ENCODE data around the gene ST6GAL1. TPM values are rescaled to one million over a fixed set of nuclear protein-coding genes. Genes with fewer than 3 reads are reported as not detected.

Gene ST6GAL1
- total RNA-seq, 1 experiment from 2014 or later = 15.6 TPM

- TF ChIP-seq ZNF274 (IDR thresholded peaks at IDR 0.05; ENCODE audit: low read depth, low read length) (no peak), CTCF (IDR thresholded peaks at IDR 0.05 in 2 of 3, conservative IDR thresholded peaks at IDR 0.05 in 1 of 3; ENCODE audit: borderline replicate concordance in 1 of 3, insufficient read depth in 1 of 3, low read depth in 2 of 3, low read length in 2 of 3) (no peak), JUND (IDR thresholded peaks at IDR 0.05) (no peak), EZH2phosphoT487 (IDR thresholded peaks at IDR 0.05; ENCODE audit: borderline replicate concordance) (no peak), FOSL1 (IDR thresholded peaks at IDR 0.05; ENCODE audit: low read depth) (no peak), ATF3 (IDR thresholded peaks at IDR 0.05) (no peak), RAD21 (IDR thresholded peaks at IDR 0.05; ENCODE audit: low read depth) (no peak), ELF1 (IDR thresholded peaks at IDR 0.05; ENCODE audit: borderline replicate concordance, low read depth) (no peak), SRF (IDR thresholded peaks at IDR 0.05; ENCODE audit: low read depth) (no peak), POLR2A (IDR thresholded peaks at IDR 0.05; ENCODE audit: borderline replicate concordance, extremely low read depth, insufficient read depth, insufficient read length) (no peak), MAX (IDR thresholded peaks at IDR 0.05) (no peak), SP1 (IDR thresholded peaks at IDR 0.05; ENCODE audit: low read depth) (no peak), YY1 (IDR thresholded peaks at IDR 0.05; ENCODE audit: extremely low read depth, insufficient replicate concordance, low read depth, low read length) (no peak), EZH2 (IDR thresholded peaks at IDR 0.05) (no peak)
Observed at GRCh38 chr3:186909078-186909853, 21.1 kb upstream of the ST6GAL1 start (continued).

Measured in HCT116 (cell line).